Lower lobe of right lung (tissue), 2 donors: ENCODE results near the gene CEP104. TPM values are rescaled to one million over a fixed set of nuclear protein-coding genes. Genes with fewer than 3 reads are reported as not detected.

Experiments
- ATAC-seq, 2 donors: fragments of 200-7000 bp; cut with Tn5 transposase; one replicate each; pipeline ENCODE4 v1.9.1; 2020 to 2022; ENCODE audit warnings: mild to moderate bottlenecking in 2 of 2, moderate library complexity in 2 of 2
- DNase-seq: peaks from one replicate; pipeline ENCODE4 v3.0.0-alpha.2; 2020
- H3K27ac ChIP-seq: fragments of 200-600 bp; one replicate; pipeline ENCODE4 v1.8.0; 2022
- H3K27me3 ChIP-seq: fragments of 200-600 bp; one replicate; pipeline ENCODE4 v1.8.0; 2022; ENCODE audit warnings: low read depth
- H3K36me3 ChIP-seq: fragments of 200-600 bp; one replicate; pipeline ENCODE4 v1.8.0; 2022; ENCODE audit warnings: mild to moderate bottlenecking
- H3K4me1 ChIP-seq: fragments of 200-600 bp; one replicate; pipeline ENCODE4 v1.8.0; 2022
- H3K4me3 ChIP-seq: fragments of 200-600 bp; one replicate; pipeline ENCODE4 v1.8.0; 2022; ENCODE audit warnings: mild to moderate bottlenecking
- H3K9me3 ChIP-seq: fragments of 200-600 bp; one replicate; pipeline ENCODE4 v1.8.0; 2022
- CTCF ChIP-seq: fragments of 200-600 bp; IDR thresholded peaks from one replicate; pipeline ENCODE4 v1.8.0; 2022; ENCODE audit warnings: antibody characterized with exemption, mild to moderate bottlenecking
- intact Hi-C: fragments of 100-400 bp; cut with DNase I; formaldehyde crosslinking; loops from one replicate; pipeline ENCODE4 v1.11.0; 2022
- total RNA-seq: library from RNA; stranded (reverse); fragmentation: NEBNext Ultra II Directional; extraction: Animal tissue kit (Norgen Biotek cat#: 25700); gene quantifications from one replicate; pipeline ENCODE4 v1.2.1, GENCODE V29; 2021
- donor health status: DM: no; HTN: yes; CAD: no; lungs with severe emphysema.

The CEP104 gene
- total RNA-seq, 1 donor from 2014 or later, result 53.9 TPM

GRCh38 chr1:3842912-3843311 is 14.1 kb downstream of the CEP104 start:
- H3K4me3 ChIP-seq, result no peak overlapping the region
- intact Hi-C loops, result no loop called here
- no peak for TF ChIP-seq CTCF
- ATAC-seq (no peak), DNase-seq (no peak)
- no peaks in the 10 kb centered on the region for H3K4me1 ChIP-seq
- no peaks in the 10 kb centered on the region for H3K27me3 ChIP-seq
- H3K27ac ChIP-seq, result no peak overlapping the region
- peaks cover 1% of the 10 kb centered on the region for H3K9me3 ChIP-seq
- peaks cover 90% of the 10 kb centered on the region for H3K36me3 ChIP-seq

- intact Hi-C loops, result no loop called here
- no peak overlapping the region for H3K4me3 ChIP-seq
- no peak for DNase-seq
- H3K27me3 ChIP-seq, result no peaks in the 10 kb centered on the region
- H3K4me1 ChIP-seq, result no peaks in the 10 kb centered on the region
- no peak overlapping the region for H3K27ac ChIP-seq
- ATAC-seq, result no peak
- TF ChIP-seq CTCF, result no peak
- H3K9me3 ChIP-seq, result peaks cover 8% of the 10 kb centered on the region
- H3K36me3 ChIP-seq, result peaks cover 90% of the 10 kb centered on the region
These were observed 15.5 kb downstream of the CEP104 start for GRCh38 chr1:3841491-3841890.

GRCh38 chr1:3838788-3839187 is 18.2 kb downstream of the CEP104 start:
- Histone ChIP-seq H3K36me3 (peaks cover 84% of the 10 kb centered on the region), H3K4me1 (no peaks in the 10 kb centered on the region), H3K27me3 (no peaks in the 10 kb centered on the region), H3K27ac (no peak overlapping the region), H3K4me3 (no peak overlapping the region), H3K9me3 (peaks cover 8% of the 10 kb centered on the region)
- ATAC-seq (no peak), DNase-seq (no peak)
- intact Hi-C loops, result no loop called here
- TF ChIP-seq CTCF, result no peak

GRCh38 chr1:3837685-3838084 is 19.3 kb downstream of the CEP104 start:
- intact Hi-C loops, result no loop called here
- Histone ChIP-seq H3K9me3 (peaks cover 8% of the 10 kb centered on the region), H3K27me3 (no peaks in the 10 kb centered on the region), H3K27ac (no peak overlapping the region), H3K4me1 (no peaks in the 10 kb centered on the region), H3K36me3 (peaks cover 86% of the 10 kb centered on the region), H3K4me3 (no peak overlapping the region)
- ATAC-seq, result no peak
- no peak for DNase-seq
- TF ChIP-seq CTCF, result no peak

- no peak for DNase-seq
- TF ChIP-seq CTCF, result no peak
These were observed 19.8 kb downstream of the CEP104 start for GRCh38 chr1:3837200-3837599.

GRCh38 chr1:3836421-3836820 is 20.6 kb downstream of the CEP104 start:
- no peak for DNase-seq
- Histone ChIP-seq H3K9me3 (peaks cover 8% of the 10 kb centered on the region), H3K36me3 (peaks cover 86% of the 10 kb centered on the region), H3K4me1 (no peaks in the 10 kb centered on the region), H3K27ac (no peak overlapping the region), H3K4me3 (no peak overlapping the region), H3K27me3 (no peaks in the 10 kb centered on the region)
- intact Hi-C loops, result no loop called here
- TF ChIP-seq CTCF, result no peak
- no peak for ATAC-seq

More at GRCh38 chr1:3837200-3837599, 19.8 kb downstream of the CEP104 start:
- Histone ChIP-seq H3K4me3 (no peak overlapping the region), H3K36me3 (peaks cover 85% of the 10 kb centered on the region), H3K9me3 (peaks cover 8% of the 10 kb centered on the region), H3K27me3 (no peaks in the 10 kb centered on the region), H3K27ac (no peak overlapping the region), H3K4me1 (no peaks in the 10 kb centered on the region)
- no peak for ATAC-seq
- intact Hi-C loops, result no loop called here
